GM18868 (cell line): ENCODE measurements around the gene CIT.
"Not testable (repeated sequence)": the region's sequence is repeated elsewhere in the genome, so short reads cannot be mapped to it uniquely, and the experiment has no call there.

Experiments
- ATAC-seq: cut with Tn5 transposase; IDR thresholded peaks from one replicate; pipeline ENCODE4 v1.9.1; 2021; ENCODE audit warnings: mild to moderate bottlenecking, moderate library complexity; ENCODE audit not compliant: unreplicated experiment

The CIT gene, protein sequence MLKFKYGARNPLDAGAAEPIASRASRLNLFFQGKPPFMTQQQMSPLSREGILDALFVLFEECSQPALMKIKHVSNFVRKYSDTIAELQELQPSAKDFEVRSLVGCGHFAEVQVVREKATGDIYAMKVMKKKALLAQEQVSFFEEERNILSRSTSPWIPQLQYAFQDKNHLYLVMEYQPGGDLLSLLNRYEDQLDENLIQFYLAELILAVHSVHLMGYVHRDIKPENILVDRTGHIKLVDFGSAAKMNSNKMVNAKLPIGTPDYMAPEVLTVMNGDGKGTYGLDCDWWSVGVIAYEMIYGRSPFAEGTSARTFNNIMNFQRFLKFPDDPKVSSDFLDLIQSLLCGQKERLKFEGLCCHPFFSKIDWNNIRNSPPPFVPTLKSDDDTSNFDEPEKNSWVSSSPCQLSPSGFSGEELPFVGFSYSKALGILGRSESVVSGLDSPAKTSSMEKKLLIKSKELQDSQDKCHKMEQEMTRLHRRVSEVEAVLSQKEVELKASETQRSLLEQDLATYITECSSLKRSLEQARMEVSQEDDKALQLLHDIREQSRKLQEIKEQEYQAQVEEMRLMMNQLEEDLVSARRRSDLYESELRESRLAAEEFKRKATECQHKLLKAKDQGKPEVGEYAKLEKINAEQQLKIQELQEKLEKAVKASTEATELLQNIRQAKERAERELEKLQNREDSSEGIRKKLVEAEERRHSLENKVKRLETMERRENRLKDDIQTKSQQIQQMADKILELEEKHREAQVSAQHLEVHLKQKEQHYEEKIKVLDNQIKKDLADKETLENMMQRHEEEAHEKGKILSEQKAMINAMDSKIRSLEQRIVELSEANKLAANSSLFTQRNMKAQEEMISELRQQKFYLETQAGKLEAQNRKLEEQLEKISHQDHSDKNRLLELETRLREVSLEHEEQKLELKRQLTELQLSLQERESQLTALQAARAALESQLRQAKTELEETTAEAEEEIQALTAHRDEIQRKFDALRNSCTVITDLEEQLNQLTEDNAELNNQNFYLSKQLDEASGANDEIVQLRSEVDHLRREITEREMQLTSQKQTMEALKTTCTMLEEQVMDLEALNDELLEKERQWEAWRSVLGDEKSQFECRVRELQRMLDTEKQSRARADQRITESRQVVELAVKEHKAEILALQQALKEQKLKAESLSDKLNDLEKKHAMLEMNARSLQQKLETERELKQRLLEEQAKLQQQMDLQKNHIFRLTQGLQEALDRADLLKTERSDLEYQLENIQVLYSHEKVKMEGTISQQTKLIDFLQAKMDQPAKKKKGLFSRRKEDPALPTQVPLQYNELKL (N-terminal part only)

DNA sequence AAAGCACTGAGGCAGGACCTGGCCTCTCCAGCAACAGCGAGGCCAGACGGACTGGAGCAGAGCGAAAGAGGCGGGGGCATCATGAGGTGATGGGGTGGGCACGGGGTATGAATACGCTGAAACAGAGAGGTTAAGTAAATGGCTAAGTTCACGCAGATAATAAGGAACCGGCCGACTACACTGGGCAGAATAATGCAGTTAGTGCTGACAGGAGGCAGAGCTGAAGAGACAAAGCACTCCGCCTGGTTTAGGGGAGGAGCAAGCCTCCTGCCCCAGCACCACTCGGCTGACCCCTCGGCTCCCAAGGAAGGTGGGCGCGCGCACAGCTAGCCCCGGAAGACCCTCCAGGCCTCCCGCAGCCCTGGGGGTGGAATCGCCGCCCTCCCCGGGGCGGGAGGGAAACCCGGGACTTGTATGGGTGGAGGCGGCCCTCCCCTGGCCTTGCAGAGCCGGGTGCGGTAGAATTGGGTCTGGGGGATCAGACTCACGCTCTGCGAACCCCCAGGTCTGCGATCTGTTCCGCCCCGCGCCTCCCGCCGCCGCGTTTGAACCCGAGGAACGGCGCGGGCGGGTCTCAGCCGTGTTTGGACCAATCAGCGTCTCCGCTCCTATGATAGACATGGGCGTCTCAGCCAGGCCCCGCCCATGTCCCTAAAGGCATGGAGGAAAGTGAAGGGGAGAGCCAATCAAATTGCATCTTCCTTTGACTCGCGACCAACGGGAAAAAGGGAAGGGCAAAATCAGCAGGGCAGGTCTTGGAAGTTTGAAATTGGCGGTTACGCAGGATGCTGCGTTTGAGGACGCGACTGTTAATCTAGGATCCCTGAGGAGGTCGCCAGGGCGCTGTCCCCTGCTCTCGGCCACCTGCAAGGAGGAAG, at the start of gene CIT:
CIT (minus strand) TSS at position 560 of the 878 bp plus-strand sequence. CDS start 1,152 bp downstream, outside the sequence.
- peak; percentile 99 for ATAC-seq

DNA sequence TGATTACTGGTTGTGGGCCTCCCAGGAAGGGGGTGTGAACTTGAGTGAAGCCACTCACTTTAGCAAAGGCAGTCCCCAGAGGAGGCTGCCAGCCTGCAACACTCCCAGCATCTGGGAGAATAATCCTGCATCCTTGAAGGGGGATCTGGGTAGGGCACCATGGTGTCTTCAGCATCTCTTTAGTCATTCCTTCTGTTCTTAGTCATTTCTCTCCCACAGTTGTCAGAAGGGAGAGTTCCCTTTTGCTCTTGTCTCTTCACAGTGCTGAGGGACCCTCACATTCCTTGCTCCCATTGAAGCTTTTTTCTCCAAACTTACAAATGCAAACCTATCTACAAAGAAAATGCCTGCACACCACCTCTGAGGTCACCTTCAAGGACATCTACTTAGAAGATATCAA, 48.1 kb upstream of the CIT start:
- no peak for ATAC-seq

DNA sequence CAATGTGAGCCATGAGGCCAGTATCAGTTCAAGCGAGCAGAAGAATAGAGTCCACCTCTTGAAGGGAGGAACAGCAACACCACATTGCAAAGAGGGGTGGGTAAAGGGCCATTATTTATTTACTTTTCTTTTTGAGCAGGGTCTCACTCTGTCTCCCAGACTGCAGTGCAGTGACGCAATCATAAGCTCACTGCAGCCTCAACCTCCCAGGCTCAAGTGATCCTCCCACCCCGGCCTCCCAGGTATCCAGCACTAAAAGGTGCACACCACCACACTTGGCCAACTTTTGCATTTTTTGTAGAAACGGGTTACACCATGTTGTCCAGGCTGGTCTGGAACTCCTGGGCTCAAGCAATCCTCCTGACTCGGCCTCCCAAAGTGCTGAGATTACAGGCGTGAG, 42.9 kb upstream of the CIT start:
- no peak for ATAC-seq

DNA sequence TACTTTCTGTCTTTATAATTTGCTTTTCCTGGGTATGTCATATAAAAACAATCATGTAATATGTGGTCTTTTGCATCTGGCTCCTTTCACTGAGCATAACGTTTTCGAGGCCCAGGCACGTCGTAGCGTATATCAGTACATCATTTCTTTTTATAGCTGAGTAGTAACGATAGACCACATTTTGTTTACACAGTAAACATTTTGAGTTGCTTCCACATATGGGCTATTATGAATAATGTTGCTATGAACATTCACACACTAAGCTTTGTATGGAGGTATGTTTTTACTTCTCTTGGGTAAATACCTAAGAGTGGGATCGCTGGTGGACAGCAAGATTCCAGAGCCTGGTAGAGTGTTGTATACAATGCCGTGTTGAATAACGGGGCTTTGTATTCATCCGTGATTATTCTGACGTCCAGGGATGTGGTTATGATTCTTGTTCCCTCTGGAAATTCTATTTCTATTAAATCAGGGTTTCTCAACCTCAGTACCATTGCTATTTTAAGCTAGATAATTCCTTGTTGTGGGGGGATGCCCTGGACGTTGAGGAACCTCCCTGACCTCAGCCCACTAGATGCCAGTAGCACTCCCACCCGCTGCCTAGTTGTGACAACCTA, 38.9 kb upstream of the CIT start:
- no peak for ATAC-seq

DNA sequence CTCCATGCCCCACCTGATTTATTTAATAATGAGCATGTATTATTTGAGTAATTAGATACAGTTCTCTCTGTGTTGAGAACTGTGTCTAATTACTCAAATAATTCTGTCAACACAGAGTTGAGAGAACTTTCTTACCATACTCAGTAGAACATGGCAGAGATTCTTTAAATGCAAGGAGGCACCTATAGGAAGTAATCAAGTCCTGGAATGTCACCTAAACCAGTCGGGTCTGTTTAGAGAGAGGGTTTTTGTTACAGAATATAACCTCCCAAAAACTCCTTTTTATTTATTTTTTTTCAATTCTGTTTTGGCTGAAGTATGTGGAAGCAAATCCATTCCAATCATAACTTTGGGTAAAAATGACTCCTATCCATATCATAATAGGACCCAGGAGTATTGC, 37.5 kb upstream of the CIT start:
- no peak for ATAC-seq

DNA sequence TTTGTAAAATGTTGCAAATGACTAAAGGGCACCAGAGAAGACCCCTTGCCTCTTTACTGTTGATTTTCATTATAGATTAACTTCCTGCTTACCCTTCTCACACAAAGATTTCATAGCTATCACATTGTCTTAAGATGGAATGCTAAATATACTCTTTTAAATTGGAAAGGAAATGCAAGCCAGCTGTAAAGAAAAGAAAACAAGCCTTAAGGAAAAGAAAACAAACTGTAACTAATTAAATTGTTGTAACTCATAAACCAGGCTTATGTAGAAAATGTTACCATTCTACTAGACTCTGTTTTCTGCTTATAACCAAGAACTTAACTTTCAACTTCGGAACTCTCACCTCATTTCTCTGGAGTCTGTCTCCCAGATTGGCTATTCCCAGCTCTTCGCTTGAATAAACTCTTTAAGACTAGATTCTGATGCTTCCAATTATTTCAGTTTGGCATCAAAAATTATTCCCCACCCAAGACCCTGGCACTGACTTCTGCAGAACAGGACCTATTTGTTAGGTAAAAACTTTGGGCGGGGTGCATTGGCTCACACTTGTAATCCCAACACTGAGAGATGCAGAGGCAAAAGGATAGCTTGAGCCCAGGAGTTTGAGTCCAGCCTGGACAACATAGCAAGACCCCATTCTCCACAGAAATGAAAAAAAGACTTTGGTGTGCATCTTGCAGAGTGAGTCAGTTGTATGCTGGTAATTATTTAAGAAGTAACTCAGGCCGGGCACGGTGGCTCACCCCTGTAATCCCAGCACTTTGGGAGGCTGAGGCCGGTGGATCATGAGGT, 36.6 kb upstream of the CIT start:
- no peak for ATAC-seq

DNA sequence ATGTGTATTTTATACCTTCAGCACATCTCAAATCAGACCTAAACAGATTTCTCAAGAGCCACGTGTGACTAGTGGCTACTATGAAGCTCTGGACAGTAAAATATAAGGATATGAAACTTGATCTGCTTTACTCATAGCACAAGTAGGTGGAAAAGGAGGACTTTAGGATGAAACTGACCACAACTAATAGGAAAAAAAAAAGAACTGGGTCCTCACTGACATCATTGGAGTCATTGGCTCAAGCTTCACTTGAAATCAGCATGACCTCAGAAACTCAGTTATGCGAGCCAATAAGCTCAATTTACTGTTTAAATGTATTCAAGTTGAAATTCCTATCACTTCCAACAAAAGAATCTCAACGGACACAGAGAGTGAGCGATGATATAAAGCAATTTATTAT, 34.1 kb upstream of the CIT start:
- no peak for ATAC-seq

DNA sequence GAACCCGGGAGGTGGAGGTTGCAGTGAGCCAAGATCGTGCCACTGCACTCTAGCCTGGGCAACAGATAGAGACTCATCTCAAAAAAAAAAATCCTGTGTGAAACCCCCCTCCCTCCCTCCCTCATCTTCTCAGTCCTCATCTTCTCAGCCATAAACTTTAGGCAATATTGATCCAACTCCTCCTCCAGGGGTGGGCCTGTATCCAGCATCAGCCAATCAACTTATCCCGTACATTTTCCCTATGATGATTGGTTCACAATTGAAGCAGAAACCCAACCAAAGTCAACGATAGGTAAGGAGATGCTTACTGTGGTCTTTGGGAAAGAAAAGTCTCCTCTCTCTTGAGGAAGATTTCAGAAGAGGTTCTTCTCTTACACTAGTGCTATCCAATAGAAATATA, 33.5 kb upstream of the CIT start:
- no peak for ATAC-seq

DNA sequence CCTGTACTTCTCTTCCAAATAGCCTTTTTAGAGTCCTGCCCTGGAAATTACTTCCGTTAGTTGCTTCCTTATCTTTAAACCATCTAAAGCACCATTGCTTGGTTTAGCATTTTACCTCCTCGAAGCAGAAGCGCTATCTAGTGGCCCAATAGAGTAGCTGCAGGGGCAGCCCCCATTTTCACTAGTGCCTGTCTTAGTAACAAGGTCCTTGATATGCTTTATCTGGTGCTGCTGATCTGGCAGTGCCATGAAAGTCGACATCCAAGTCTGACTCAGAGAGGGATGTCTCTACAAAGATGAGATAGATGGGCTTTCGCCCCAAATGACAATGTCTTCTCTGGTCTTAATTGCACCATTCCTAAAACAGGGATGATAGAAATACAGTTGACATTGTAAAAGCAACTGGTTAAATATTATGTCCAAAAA, 25.0 kb upstream of the CIT start:
- peak; percentile 63 for ATAC-seq

DNA sequence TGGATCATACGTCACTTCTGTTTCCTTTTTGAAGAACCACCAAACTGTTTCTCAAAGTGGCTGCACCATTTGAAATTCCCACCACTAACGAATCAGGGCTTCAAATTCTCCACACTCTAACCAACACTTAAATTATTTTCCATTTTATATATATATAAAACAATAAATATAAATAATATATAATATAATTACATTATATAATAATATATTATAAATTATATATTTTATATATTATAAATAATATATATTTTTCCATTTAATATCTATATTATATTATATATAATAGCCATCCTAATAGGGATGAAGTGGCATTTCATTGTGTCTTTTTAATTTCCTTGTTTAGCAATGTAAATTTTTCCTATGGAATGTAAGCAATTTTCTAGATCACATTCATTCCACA, 24.6 kb upstream of the CIT start:
- ATAC-seq, result no peak

DNA sequence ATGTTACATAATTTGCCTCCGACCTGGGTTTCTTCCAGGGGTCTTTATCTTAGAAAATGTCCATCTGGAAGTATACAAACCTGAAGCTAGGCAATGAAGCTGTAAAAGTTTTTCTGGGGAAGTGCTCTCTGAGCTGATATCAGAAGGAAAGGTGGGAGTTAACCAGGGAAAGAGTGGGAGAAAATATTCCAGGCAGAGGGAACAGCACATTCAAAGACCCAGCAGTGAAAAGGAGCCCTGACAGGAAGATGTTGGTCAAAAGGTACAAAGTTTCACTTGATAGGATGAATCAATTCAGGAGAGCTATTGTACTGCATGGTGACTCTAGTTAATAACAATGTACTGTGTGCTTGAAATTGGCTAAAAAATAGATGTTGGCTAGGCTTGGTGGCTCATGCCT, 17.8 kb upstream of the CIT start:
- ATAC-seq, result no peak

DNA sequence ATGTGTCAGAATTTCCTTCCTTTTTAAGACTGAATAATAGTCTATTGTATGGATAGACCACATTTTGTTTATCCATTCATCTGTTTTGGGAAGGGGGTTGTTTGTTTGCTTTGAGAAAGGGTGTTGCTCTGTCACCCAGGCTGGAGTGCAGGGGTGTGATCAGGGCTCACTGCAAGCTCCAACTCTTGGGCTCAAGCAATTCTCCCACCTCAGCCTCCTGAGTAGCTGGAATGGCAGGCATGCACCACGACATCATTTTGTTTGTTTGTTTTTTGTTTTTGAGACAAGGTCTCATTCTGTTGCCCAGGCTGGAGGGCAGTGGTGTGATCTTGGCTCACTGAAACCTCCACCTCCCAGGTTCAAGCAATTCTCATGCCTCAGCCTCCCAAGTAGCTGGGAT, 15.5 kb upstream of the CIT start:
- not testable (repeated sequence) for ATAC-seq

DNA sequence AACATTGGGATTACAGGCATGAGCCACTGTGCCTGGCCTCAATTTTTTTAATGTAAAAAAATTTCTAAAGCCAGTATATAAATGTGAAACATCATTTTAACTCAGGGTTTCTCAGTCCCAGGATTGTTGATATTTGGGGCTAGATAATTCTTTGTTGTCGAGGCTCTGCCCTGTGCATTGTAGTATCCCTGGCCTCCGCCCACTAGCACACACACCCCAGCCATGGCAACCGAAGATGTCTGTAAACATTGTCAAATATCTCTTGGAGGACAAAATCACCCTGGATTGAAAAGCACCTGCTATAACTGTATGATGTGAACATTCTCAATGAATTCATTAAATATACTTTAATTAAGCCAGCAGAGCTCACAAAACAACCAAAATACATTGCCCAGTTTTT, 8.4 kb upstream of the CIT start:
- ATAC-seq, result no peak

DNA sequence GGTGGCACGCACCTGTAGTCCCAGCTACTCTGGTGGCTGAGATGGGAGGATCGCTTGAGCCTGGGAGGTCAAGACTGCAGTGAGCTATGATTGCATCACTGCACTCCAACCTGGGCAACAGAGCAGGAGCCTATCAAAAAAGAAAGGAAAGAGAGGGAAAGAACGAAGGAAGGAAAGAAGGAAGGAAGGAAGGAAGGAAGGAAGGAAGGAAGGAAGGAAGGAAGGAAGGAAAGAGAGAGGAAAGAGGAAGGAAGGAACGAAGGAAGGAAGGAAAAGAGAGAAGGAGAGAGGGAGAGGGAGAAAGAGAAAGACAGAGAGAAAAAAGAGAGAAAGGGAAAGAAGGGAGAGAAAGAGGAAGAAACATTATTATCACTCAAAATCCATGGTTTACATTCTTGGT, 6.7 kb upstream of the CIT start:
- not testable (repeated sequence) for ATAC-seq

DNA sequence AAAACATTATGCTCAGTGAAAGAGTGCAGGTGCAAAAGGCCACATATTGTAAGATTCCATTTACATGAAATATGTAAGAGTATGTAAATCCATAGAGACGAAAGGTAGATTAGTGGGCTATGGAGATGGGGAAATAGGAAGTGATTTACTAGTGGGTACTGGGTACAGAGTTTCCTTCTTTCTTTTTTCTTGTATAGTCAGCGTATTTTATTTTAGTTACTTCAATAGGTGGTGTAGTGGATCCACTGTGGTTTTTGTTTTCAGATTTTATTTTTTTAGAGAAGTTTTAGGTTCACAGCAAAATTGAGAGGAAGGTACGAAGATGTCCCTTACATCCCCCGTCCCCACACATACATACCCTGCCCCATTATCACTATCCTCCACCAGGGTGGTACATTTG, 6.1 kb upstream of the CIT start:
- no peak for ATAC-seq

DNA sequence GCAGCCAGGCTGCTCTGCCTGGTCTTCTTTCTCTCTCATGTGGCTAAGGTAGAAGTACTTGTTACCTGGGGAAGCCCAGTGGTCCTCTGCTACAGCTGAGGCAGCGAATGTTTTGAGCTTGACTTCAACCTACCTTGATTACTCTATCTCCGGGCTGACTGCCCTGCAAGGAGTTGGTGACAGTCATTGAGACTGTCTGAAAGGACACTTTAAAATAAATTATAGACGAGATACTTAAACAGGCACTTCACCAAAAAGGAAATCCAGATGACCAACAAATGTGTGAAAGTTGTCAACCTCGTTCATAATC, 474 bp upstream of the CIT start:
- peak; percentile 59 for ATAC-seq

DNA sequence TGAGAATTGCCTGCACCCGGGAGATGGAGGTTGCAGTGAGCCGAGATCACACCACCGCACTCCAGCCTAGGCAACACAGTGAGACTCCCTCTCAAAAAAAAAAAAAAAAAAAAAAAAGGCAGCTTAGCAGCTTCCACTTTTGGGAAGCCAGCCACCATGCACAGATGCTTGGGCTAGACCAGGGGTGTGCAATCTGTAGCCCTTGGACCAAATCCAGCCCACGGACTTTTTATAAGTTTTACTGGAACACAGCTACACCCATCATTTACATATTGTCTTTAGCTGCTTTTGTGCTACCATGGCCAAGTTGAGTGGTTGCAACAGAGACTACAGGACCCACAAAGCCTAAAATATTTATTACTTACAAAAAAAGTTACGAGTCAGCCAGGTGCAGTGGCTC, 6.7 kb downstream of the CIT start:
- ATAC-seq, result no peak

DNA sequence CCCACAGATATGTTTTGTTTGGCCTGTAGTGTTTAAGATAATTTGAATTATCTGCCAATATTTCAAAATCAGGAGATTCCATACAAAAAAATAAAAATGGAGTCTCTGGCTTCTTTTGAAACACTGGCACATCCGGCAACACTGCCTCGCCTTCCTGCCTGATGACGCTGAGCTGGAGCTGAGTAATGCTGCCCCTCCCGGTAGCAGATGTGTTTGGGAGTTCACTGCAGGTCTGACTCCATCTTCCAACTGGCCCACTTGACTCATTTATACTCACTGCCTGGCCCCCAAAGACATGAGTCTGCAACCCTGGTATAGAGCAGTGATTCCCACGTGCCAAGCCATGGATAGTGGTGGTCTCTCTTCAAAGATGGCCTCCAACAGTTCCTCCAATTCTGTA, 7.4 kb downstream of the CIT start:
- ATAC-seq, result no peak

DNA sequence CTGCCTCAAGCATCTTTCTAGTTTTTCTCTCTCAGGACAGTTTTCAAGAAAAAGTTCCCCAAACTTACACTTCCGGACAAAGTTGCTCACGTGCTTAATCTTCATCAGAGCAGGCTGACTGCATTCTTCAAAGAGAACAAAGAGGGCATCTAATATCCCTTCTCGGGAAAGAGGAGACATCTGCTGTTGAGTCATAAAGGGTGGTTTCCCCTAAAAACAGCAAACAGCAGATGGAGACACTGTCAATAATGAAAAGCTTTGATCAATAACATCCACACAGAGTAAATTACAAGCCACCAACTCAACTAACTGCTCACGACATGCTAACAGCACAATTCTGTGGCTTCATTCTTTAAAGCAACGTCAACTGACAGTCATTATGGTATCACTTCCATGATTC, 8.1 kb downstream of the CIT start:
- no peak for ATAC-seq
